K562 (cell line): ENCODE results near the gene DTX3. TPM values are rescaled to one million over a fixed set of nuclear protein-coding genes. Genes with fewer than 3 reads are reported as not detected.

Experiments
- CLOCK ChIP-seq: fragments of 250-450 bp; sonication (Bioruptor Pico); IDR thresholded peaks from 2 replicates; pipeline ENCODE4 v1.4.0; 2020; ENCODE audit warnings: mild to moderate bottlenecking, moderate library complexity, borderline replicate concordance
- E2F5 ChIP-seq: sonication (generic); formaldehyde crosslinking; IDR thresholded peaks from 2 replicates; pipeline ENCODE4 v1.8.0; 2022; ENCODE audit warnings: mild to moderate bottlenecking, missing genetic modification reagents
- ELK1 ChIP-seq: sonication (generic); formaldehyde crosslinking; IDR thresholded peaks from 2 replicates; pipeline ENCODE4 v1.8.1; 2022; ENCODE audit warnings: missing genetic modification reagents
- FOXA3 ChIP-seq, 2 experiments: fragments of 450-650 bp in 1 of 2; sonication (generic) in 1 of 2; formaldehyde crosslinking; IDR thresholded peaks in 1 of 2; conservative IDR thresholded peaks in 1 of 2; 2 replicates each; pipeline versions ENCODE4 v1.4.0 to v1.8.0; 2020 to 2022; ENCODE audit warnings: mild to moderate bottlenecking in 2 of 2, missing genetic modification reagents in 1 of 2
- GATAD2B ChIP-seq: fragments of 450-650 bp; IDR thresholded peaks from 2 replicates; pipeline ENCODE4 v1.6.1; 2017; ENCODE audit warnings: mild to moderate bottlenecking, borderline replicate concordance
- HBP1 ChIP-seq: fragments of 450-650 bp; formaldehyde crosslinking; IDR thresholded peaks from 2 replicates; pipeline ENCODE4 v1.4.0; 2022; ENCODE audit warnings: missing genetic modification characterization
- IFI16 ChIP-seq: fragments of 250-450 bp; sonication (Bioruptor Pico); IDR thresholded peaks from 2 replicates; pipeline ENCODE4 v2.1.2; 2022; ENCODE audit warnings: mild to moderate bottlenecking, inconsistent platforms
- PHF20 ChIP-seq: fragments of 450-650 bp; IDR thresholded peaks from 2 replicates; pipeline ENCODE4 v1.6.1; 2018; ENCODE audit not compliant: partially characterized antibody
- RREB1 ChIP-seq: fragments of 250-450 bp; sonication (Bioruptor Pico); IDR thresholded peaks from 2 replicates; pipeline ENCODE4 v1.4.0; 2020
- ZBTB2 ChIP-seq: fragments of 450-650 bp; IDR thresholded peaks from 2 replicates; pipeline ENCODE4 v1.6.1; 2016; ENCODE audit warnings: antibody characterized with exemption
- ZNF23 ChIP-seq: fragments of 250-450 bp; sonication (Bioruptor Pico); IDR thresholded peaks from 2 replicates; pipeline ENCODE4 v1.4.0; 2020; ENCODE audit warnings: mild to moderate bottlenecking
- polyA plus RNA-seq, 8 experiments: library from polyadenylated mRNA; depleted of rRNA in 4 of 8; stranded (reverse) in 5 of 8; unstranded in 3 of 8; fragments of >200 nt; fragmentation: Nextera tagmentation in 2 of 8; fragmentation: Illumina TruSeq in 1 of 8; extraction: Ambion mirVana in 2 of 8; extraction: Trizol in 1 of 8; gene quantifications; 2 replicates each; pipeline versions ENCODE4 v1.2.1 to v1.2.3, GENCODE V29; 2011 to 2014; ENCODE audit warnings: inconsistent platforms in 1 of 8, missing spikeins in 1 of 8
- total RNA-seq, 7 experiments: library from RNA; depleted of rRNA in 6 of 7; stranded (reverse); fragments of >200 nt in 6 of 7; fragmentation: Illumina TruSeq in 2 of 7; extraction: Trizol in 2 of 7; gene quantifications; 2 replicates each; pipeline versions ENCODE4 v1.2.1 to v1.2.3, GENCODE V29; 2011 to 2021; ENCODE audit warnings: low replicate concordance in 1 of 7

Gene DTX3
- total and polyA plus RNA-seq, 9 of the 15 experiments (the other 6 are each of a cell fraction or from before 2014, with no cell fraction given) = 0.03 to 0.09 (median 0.06) TPM; not detected in 6

GRCh38 chr12:57590864-57591781, 13.5 kb upstream of the DTX3 start, which contains the start of gene PIP4K2C (continued):
- TF ChIP-seq RREB1 (CRISPR knock-in tag) (no peak), ELK1 (CRISPR knock-in tag) (no peak), CLOCK (no peak), ZNF23 (CRISPR knock-in tag) (no peak), E2F5 (CRISPR knock-in tag) (no peak), PHF20 (peak; percentile 86), HBP1 (no peak), ZBTB2 (no peak), IFI16 (CRISPR knock-in tag) (no peak), GATAD2B (peak; percentile 73; the same call in 1 of the 2 replicates), FOXA3 (CRISPR knock-in tag; conservative IDR thresholded peaks at IDR 0.05 in 1 of 2, IDR thresholded peaks at IDR 0.05 in 1 of 2) (no peak)
